Measurements from ENCODE around the gene RIPPLY1. TPM values are rescaled to one million over a fixed set of nuclear protein-coding genes. Genes with fewer than 3 reads are reported as not detected.
A peak's percentile ranks its signal among the peaks of the same experiment; 100 is the strongest.

RIPPLY1 gene
- total RNA-seq, 1 experiment from 2014 or later, result not detected

DNA sequence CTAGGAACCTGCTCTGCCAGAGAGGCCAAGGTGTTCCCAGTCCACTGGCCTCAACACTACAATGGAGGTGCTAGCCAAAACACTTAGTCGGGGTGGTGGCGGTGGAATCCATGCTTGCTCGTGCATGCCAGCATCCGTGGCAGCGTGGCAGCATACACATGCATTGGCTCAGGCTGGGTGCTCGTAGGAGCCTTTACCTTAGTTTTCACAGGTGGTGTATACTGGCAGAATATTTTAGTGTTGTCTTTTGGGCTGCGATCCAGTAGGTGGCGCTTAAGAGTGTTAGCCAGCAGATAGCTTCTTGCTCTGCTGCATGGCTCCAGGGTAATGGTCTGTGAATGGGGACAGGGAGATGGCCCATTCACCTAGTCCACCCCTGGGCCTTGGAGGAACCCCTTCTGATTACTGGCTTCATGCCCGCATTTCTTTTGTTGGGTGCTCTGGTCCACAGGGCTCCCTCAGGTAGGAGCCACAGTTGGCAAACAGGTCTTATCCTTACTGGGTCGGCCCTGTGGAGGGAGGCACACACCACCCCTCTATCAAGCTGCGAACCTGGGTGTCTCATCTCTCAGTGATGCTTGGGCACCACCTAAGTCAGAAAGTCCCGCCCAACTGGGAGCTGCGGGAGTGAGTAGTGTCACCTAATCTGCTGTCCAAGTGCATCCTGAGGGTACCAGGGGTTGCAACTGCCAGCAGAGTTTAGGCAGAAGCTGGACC, 40.0 kb downstream of the RIPPLY1 start:
- peak; percentile 23 for DNase-seq (ENCODE audit: low spot score)

More for the DNA sequence above, 40.0 kb downstream of the RIPPLY1 start:
- no peak for TF ChIP-seq EZH2 (IDR thresholded peaks at IDR 0.05; ENCODE audit: borderline replicate concordance, low read depth, low read length, poor library complexity, severe bottlenecking)
- TF ChIP-seq, protein P1, sequence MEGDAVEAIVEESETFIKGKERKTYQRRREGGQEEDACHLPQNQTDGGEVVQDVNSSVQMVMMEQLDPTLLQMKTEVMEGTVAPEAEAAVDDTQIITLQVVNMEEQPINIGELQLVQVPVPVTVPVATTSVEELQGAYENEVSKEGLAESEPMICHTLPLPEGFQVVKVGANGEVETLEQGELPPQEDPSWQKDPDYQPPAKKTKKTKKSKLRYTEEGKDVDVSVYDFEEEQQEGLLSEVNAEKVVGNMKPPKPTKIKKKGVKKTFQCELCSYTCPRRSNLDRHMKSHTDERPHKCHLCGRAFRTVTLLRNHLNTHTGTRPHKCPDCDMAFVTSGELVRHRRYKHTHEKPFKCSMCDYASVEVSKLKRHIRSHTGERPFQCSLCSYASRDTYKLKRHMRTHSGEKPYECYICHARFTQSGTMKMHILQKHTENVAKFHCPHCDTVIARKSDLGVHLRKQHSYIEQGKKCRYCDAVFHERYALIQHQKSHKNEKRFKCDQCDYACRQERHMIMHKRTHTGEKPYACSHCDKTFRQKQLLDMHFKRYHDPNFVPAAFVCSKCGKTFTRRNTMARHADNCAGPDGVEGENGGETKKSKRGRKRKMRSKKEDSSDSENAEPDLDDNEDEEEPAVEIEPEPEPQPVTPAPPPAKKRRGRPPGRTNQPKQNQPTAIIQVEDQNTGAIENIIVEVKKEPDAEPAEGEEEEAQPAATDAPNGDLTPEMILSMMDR (conservative IDR thresholded peaks at IDR 0.05; ENCODE audit: low read depth, low read length), result peak; percentile 71
- Histone ChIP-seq H3K4me3 (ENCODE audit: low read depth, low read length, poor library complexity, severe bottlenecking) (no peak overlapping the region), H3K9me3 (ENCODE audit: low read depth, low read length, poor library complexity, severe bottlenecking) (no peaks in the 10 kb centered on the region), H3K27me3 (replicated peaks; ENCODE audit: insufficient read depth, low read depth, low read length, poor library complexity) (peaks cover 12% of the 10 kb centered on the region), H3K36me3 (ENCODE audit: insufficient read depth, low read length, poor library complexity, severe bottlenecking) (no peaks in the 10 kb centered on the region), H3K27ac (ENCODE audit: low read depth, low read length, poor library complexity, severe bottlenecking) (no peak overlapping the region), H3K4me1 (ENCODE audit: insufficient read depth, low read length, poor library complexity, severe bottlenecking) (no peaks in the 10 kb centered on the region)
- BruUV-seq (replicated peaks), result no TSS peak
- ChIA-PET CTCF (interaction anchor here (1.0 to 1.7 kb wide), 2 partner anchors 9 to 11 kb away, joined by 3 to 6 read pairs; no protein-coding TSS in a partner anchor), POLR2A (ENCODE audit: low non-redundant PET) (no interaction called here)
- intact Hi-C loops (cut with micrococcal nuclease; ENCODE audit: unreplicated experiment), result no loop called here

Other genes starting within 250 kb of the RIPPLY1 start
- gene RNF128, start 176.6 kb downstream of the RIPPLY1 start, total RNA-seq (2021), result not detected in 2 replicates
- 0.41 and 0.61 TPM in 2 replicates for gene TBC1D8B, start 100.7 kb downstream of the RIPPLY1 start, total RNA-seq (2021)
- not detected in 2 replicates for gene CLDN2, start 17.1 kb upstream of the RIPPLY1 start, total RNA-seq (2021)
- 15.9 and 21.2 TPM in 2 replicates for gene MORC4, start 96.9 kb upstream of the RIPPLY1 start, total RNA-seq (2021)
- 17.7 and 19.0 TPM in 2 replicates for gene RBM41, start 215.5 kb upstream of the RIPPLY1 start, total RNA-seq (2021)

Data from A673 (cell line).